Measurements from ENCODE around the gene COPS3.

COPS3 gene

DNA sequence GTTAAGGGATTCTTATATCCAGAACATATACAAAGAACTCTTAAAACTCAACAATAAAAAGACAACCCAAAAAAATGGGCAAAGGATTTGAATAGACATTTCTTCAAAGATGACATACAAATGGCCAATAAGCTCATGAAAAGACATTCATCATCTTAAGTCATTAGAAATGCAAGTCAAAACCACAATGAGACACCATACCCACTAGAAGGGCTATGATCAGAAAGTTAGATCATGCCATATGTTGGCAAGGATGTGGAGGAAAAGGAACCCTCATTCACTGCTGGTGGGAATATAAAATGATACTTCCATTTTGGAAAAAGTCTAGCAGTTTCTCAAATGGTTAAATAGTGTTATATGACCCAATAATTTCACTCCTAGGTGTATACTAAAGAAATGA, 84.3 kb downstream of the COPS3 start:
- DNase-seq (ENCODE audit: extremely low spot score) = no peak
- TF ChIP-seq, protein P1, sequence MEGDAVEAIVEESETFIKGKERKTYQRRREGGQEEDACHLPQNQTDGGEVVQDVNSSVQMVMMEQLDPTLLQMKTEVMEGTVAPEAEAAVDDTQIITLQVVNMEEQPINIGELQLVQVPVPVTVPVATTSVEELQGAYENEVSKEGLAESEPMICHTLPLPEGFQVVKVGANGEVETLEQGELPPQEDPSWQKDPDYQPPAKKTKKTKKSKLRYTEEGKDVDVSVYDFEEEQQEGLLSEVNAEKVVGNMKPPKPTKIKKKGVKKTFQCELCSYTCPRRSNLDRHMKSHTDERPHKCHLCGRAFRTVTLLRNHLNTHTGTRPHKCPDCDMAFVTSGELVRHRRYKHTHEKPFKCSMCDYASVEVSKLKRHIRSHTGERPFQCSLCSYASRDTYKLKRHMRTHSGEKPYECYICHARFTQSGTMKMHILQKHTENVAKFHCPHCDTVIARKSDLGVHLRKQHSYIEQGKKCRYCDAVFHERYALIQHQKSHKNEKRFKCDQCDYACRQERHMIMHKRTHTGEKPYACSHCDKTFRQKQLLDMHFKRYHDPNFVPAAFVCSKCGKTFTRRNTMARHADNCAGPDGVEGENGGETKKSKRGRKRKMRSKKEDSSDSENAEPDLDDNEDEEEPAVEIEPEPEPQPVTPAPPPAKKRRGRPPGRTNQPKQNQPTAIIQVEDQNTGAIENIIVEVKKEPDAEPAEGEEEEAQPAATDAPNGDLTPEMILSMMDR (IDR thresholded peaks at IDR 0.05; ENCODE audit: control extremely low read depth, extremely low read depth, low read depth, missing control alignments) = no peak
- POLR2A ChIA-PET = no interaction called here
- CTCF ChIA-PET = interaction anchor here (1.2 to 2.0 kb wide), 2 partner anchors 9 kb away, joined by 3 to 6 read pairs; partner anchors contain the start of gene PLD6

Measured in GM10248 (cell line).